Ovary (tissue), 3 donors: Measurements from ENCODE around the gene SUMF1.

ENCODE experiments used
- CTCF ChIP-seq, 3 donors: fragments of 450-650 bp in 2 of 3; fragments of 200-600 bp in 1 of 3; IDR thresholded peaks; one replicate each; pipeline versions ENCODE4 v1.5.1 to v1.8.0; 2016 to 2022; ENCODE audit warnings: antibody characterized with exemption in 3 of 3, mild to moderate bottlenecking in 1 of 3
- EP300 ChIP-seq: sonication (generic); formaldehyde crosslinking; IDR thresholded peaks from one replicate; pipeline ENCODE4 v1.6.1; 2017; ENCODE audit warnings: antibody characterized with exemption
- POLR2A ChIP-seq: fragments of 450-650 bp; IDR thresholded peaks from one replicate; pipeline ENCODE4 v1.6.1; 2017; ENCODE audit warnings: antibody characterized with exemption, mild to moderate bottlenecking, moderate library complexity
- donor health status: DM: no; HTN: no; CAD: no.

DNA sequence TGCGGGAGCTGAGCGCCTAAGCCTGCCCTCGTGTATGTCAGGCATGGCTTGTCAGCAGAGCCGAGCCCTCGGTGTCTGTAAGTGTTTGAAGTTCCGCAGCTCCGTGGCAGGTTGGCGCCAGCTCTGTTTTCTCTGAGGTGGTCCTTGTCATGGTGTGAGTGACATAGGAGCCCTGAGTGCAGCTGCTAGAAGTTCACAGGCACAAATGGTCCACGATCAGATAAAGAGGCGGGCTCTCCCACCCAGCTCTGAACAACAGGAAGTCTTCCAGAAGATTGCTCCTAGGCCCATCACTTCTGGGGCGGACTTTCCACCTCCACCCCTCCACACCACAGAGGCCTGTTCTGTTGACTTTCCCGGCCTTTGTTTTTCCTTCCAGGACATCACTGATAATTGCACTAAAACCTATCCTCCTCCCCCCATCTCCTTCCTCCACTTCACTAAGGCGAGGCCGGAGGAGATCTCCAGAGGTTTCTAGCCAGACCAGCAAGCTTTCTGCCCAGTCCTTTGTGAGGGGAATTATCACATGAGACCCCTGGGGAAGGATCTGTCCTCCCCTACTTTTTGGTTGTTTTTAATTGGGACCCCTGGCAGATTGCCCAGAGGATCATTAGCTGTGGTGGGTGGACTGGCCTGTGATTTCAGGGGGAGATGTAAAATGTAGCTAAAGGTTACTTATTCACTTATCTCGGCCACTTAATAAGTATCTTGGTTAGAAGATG is 46.0 kb upstream of the SUMF1 start:
- TF ChIP-seq CTCF (IDR thresholded peaks at IDR 0.05): no peak
- TF ChIP-seq POLR2A: no peak
- TF ChIP-seq EP300: no peak
